Hematopoietic multipotent progenitor cell treated with erythropoietin and hydrocortisone succinate and interleukin-3 and kit ligand, for 6 days (in vitro differentiated cells): ENCODE results near the gene PCTP.

ENCODE experiments used
- DNase-seq: peaks from one replicate; pipeline ENCODE4 v3.0.0-alpha.2; 2015

The PCTP gene

GRCh38 chr17:55727920-55728319 lies 22.9 kb upstream of the PCTP start:
- no peak for DNase-seq

- DNase-seq, result no peak
These were observed 22.5 kb upstream of the PCTP start for GRCh38 chr17:55728361-55728760.

GRCh38 chr17:55728833-55729232 lies 22.0 kb upstream of the PCTP start:
- DNase-seq, result no peak

- no peak for DNase-seq
These were observed 21.4 kb upstream of the PCTP start for GRCh38 chr17:55729484-55729883.

GRCh38 chr17:55730380-55730779 lies 20.5 kb upstream of the PCTP start:
- DNase-seq, result no peak

GRCh38 chr17:55730808-55731207 lies 20.0 kb upstream of the PCTP start:
- DNase-seq, result no peak

GRCh38 chr17:55731586-55732250 lies 19.1 kb upstream of the PCTP start:
- no peak for DNase-seq

- DNase-seq, result no peak
These were observed 16.6 kb upstream of the PCTP start for GRCh38 chr17:55734128-55734781.

- peak; percentile 86 for DNase-seq
These were observed 15.0 kb upstream of the PCTP start for GRCh38 chr17:55735731-55736405.

- DNase-seq, result peak; percentile 59
These were observed 12.8 kb upstream of the PCTP start for GRCh38 chr17:55737976-55738501.

- DNase-seq, result no peak
These were observed 10.1 kb upstream of the PCTP start for GRCh38 chr17:55740511-55741355.

- no peak for DNase-seq
These were observed 9.5 kb upstream of the PCTP start for GRCh38 chr17:55741356-55741700.

GRCh38 chr17:55742272-55743102 lies 8.4 kb upstream of the PCTP start:
- DNase-seq, result no peak

- no peak for DNase-seq
These were observed 7.7 kb upstream of the PCTP start for GRCh38 chr17:55743103-55743679.

- DNase-seq, result no peak
These were observed 5.6 kb upstream of the PCTP start for GRCh38 chr17:55745258-55745657.

GRCh38 chr17:55746466-55746865 lies 4.4 kb upstream of the PCTP start:
- DNase-seq, result no peak

GRCh38 chr17:55747209-55747608 lies 3.6 kb upstream of the PCTP start:
- DNase-seq, result no peak

GRCh38 chr17:55748841-55749240 lies 2.0 kb upstream of the PCTP start:
- no peak for DNase-seq

- DNase-seq, result no peak
These were observed 866 bp upstream of the PCTP start for GRCh38 chr17:55749985-55750384.

GRCh38 chr17:55751720-55752250 lies 934 bp downstream of the PCTP start:
- DNase-seq, result no peak

GRCh38 chr17:55756689-55757088 lies 5.8 kb downstream of the PCTP start:
- DNase-seq, result no peak

- no peak for DNase-seq
These were observed 6.8 kb downstream of the PCTP start for GRCh38 chr17:55757659-55758058.
